Peyer's patch (tissue), 4 donors: ENCODE measurements around the gene HAPLN3.

Experiments
- POLR2A ChIP-seq, 2 donors: fragments of 450-650 bp; IDR thresholded peaks; one replicate each; pipeline ENCODE4 v1.5.1; 2017; ENCODE audit warnings: antibody characterized with exemption in 2 of 2, mild to moderate bottlenecking in 2 of 2, moderate library complexity in 2 of 2
- TF ChIP-seq, protein P1 (sequence below), 6 experiments: fragments of 450-650 bp in 4 of 6; fragments of 200-600 bp in 2 of 6; sonication (generic) in 1 of 6; IDR thresholded peaks; one replicate each; pipeline ENCODE4 v1.5.1; 2017 to 2019; ENCODE audit warnings: antibody characterized with exemption in 6 of 6, mild to moderate bottlenecking in 3 of 6, moderate library complexity in 1 of 6

DNA sequence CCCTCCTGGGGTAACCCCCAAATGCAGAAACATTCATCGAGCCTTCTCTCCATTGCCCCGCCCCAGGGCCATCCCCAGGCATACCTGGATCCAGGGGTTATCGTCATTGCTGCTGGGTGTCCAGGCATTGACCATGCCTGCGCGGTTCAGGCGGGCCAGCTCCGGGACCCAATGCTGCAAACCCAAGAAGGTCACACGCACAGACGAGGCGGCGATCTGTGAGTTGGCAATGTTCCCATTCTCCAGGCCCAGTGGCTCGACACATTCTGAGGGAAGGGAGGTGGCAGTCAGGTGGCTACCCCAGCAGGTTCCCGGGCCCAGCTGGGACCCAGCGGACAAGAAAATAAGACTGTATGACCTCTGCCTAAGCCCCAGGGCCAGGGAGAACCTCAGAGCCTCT is 11.8 kb upstream of the HAPLN3 start:
- TF ChIP-seq, protein P1, sequence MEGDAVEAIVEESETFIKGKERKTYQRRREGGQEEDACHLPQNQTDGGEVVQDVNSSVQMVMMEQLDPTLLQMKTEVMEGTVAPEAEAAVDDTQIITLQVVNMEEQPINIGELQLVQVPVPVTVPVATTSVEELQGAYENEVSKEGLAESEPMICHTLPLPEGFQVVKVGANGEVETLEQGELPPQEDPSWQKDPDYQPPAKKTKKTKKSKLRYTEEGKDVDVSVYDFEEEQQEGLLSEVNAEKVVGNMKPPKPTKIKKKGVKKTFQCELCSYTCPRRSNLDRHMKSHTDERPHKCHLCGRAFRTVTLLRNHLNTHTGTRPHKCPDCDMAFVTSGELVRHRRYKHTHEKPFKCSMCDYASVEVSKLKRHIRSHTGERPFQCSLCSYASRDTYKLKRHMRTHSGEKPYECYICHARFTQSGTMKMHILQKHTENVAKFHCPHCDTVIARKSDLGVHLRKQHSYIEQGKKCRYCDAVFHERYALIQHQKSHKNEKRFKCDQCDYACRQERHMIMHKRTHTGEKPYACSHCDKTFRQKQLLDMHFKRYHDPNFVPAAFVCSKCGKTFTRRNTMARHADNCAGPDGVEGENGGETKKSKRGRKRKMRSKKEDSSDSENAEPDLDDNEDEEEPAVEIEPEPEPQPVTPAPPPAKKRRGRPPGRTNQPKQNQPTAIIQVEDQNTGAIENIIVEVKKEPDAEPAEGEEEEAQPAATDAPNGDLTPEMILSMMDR (IDR thresholded peaks at IDR 0.05) = no peak
- TF ChIP-seq POLR2A (IDR thresholded peaks at IDR 0.05) = no peak
